Right lobe of liver (tissue), 6 donors: ENCODE data around the gene TARM1. TPM values are rescaled to one million over a fixed set of nuclear protein-coding genes. Genes with fewer than 3 reads are reported as not detected.

Source experiments
- ATAC-seq, 4 donors: fragments of 200-7000 bp; cut with Tn5 transposase; one replicate each; pipeline ENCODE4 v1.9.1; 2020; ENCODE audit warnings: mild to moderate bottlenecking in 4 of 4, moderate library complexity in 4 of 4
- DNase-seq, 3 donors: peaks; one replicate each; pipeline ENCODE4 v3.0.0-alpha.2; 2020
- H3K27ac ChIP-seq, 3 donors: fragments of 200-600 bp; one replicate each; pipeline ENCODE4 v1.8.0; 2022
- H3K27me3 ChIP-seq, 2 donors: fragments of 200-600 bp; one replicate each; pipeline ENCODE4 v1.8.0; 2022
- H3K36me3 ChIP-seq, 4 donors: fragments of 200-600 bp; sonication (generic) in 1 of 4; one replicate each; pipeline versions ENCODE4 v1.5.1 to v1.8.0; 2017 to 2022; ENCODE audit warnings: control low read depth in 1 of 4
- H3K4me1 ChIP-seq, 4 donors: fragments of 200-600 bp; sonication (generic) in 1 of 4; one replicate each; pipeline versions ENCODE4 v1.5.1 to v1.8.0; 2017 to 2022; ENCODE audit warnings: control low read depth in 1 of 4
- H3K4me3 ChIP-seq, 3 donors: fragments of 200-600 bp; one replicate each; pipeline ENCODE4 v1.8.0; 2022
- H3K9me3 ChIP-seq, 4 donors: fragments of 200-600 bp; sonication (generic) in 1 of 4; one replicate each; pipeline versions ENCODE4 v1.5.1 to v1.8.0; 2017 to 2022; ENCODE audit warnings: control low read depth in 1 of 4
- CTCF ChIP-seq, 4 donors: fragments of 200-600 bp in 3 of 4; fragments of 450-650 bp in 1 of 4; IDR thresholded peaks; one replicate each; pipeline versions ENCODE4 v1.5.1 to v1.8.0; 2016 to 2022; ENCODE audit warnings: antibody characterized with exemption in 4 of 4, mild to moderate bottlenecking in 2 of 4
- POLR2A ChIP-seq: fragments of 450-650 bp; IDR thresholded peaks from one replicate; pipeline ENCODE4 v1.6.1; 2017; ENCODE audit warnings: antibody characterized with exemption, mild to moderate bottlenecking
- WGBS: methylation state at CpG from one replicate; pipeline ENCODE4 v1.1.6; 2018; ENCODE audit warnings: low coverage, low lambda C conversion rate; ENCODE audit not compliant: insufficient coverage; ENCODE audit errors: missing lambda C conversion rate; 5-methylcytosine and 5-hydroxymethylcytosine counted together
- intact Hi-C, 2 donors: fragments of 100-400 bp; cut with DNase I; formaldehyde crosslinking; loops; one replicate each; pipeline versions ENCODE4 v1.11.2 to v1.14.1; 2022
- total RNA-seq, 6 experiments: library from RNA; depleted of rRNA in 2 of 6; stranded (reverse); fragments of >200 nt in 2 of 6; fragmentation: NEBNext Ultra II Directional in 3 of 6; extraction: Animal tissue kit (Norgen Biotek cat#: 25700) in 3 of 6; gene quantifications; one replicate each; pipeline versions ENCODE4 v1.1.0 to v1.2.4, GENCODE V29; 2016 to 2023
- donor health status: DM: no; HTN: yes; CAD: no.
- donor health status: DM: no; HTN: no; CAD: no.
- donor health status: DM: no; HTN: no; CAD: no.
- donor health status: DM: no; HTN: yes; CAD: no.
- donor health status: DM: no; HTN: yes; CAD: no.

Gene TARM1
- total RNA-seq, 6 experiments from 2014 or later: not detected

- Histone ChIP-seq H3K4me1 (no peaks in the 10 kb centered on the region), H3K4me3 (no peak overlapping the region), H3K36me3 (no peaks in the 10 kb centered on the region), H3K9me3 (no peaks in the 10 kb centered on the region), H3K27me3 (peaks cover 0 to 5% of the 10 kb centered on the region in 2 donors), H3K27ac (no peak overlapping the region)
- DNase-seq (no peak), ATAC-seq (no peak)
- intact Hi-C loops: loop anchor here (10.0 kb wide), 2 partner anchors 172 to 182 kb away; no protein-coding TSS in a partner anchor
- WGBS: 51% methylated on average over 7 of the region's 7 CpGs
- TF ChIP-seq CTCF (IDR thresholded peaks at IDR 0.05): no peak
- TF ChIP-seq POLR2A: no peak
These were observed 54.5 kb downstream of the TARM1 start for GRCh38 chr19:54026656-54027055.

- Histone ChIP-seq H3K4me1 (no peaks in the 10 kb centered on the region), H3K9me3 (no peaks in the 10 kb centered on the region), H3K27ac (no peak overlapping the region), H3K27me3 (peaks cover 0 to 5% of the 10 kb centered on the region in 2 donors), H3K4me3 (no peak overlapping the region), H3K36me3 (no peaks in the 10 kb centered on the region)
- 42% methylated on average over 3 of the region's 9 CpGs for WGBS
- ATAC-seq (no peak), DNase-seq (no peak)
- no peak for TF ChIP-seq POLR2A
- TF ChIP-seq CTCF (IDR thresholded peaks at IDR 0.05): no peak
- intact Hi-C loops: loop anchor here (10.0 kb wide), 2 partner anchors 170 to 180 kb away; no protein-coding TSS in a partner anchor
These were observed 56.5 kb downstream of the TARM1 start for GRCh38 chr19:54024660-54025059.

GRCh38 chr19:54023191-54023590 is 58.0 kb downstream of the TARM1 start:
- peaks cover 0 to 5% of the 10 kb centered on the region in 2 donors for H3K27me3 ChIP-seq
- no peak overlapping the region for H3K4me3 ChIP-seq
- H3K27ac ChIP-seq: no peak overlapping the region
- intact Hi-C loops: loop anchor here (10.0 kb wide), 2 partner anchors 168 to 178 kb away; no protein-coding TSS in a partner anchor
- TF ChIP-seq CTCF (IDR thresholded peaks at IDR 0.05) (no peak), POLR2A (no peak)
- ATAC-seq (no peak), DNase-seq (no peak)
- no peaks in the 10 kb centered on the region for H3K9me3 ChIP-seq
- 5% methylated on average over 2 of the region's 3 CpGs for WGBS
- H3K4me1 ChIP-seq: no peaks in the 10 kb centered on the region
- H3K36me3 ChIP-seq: no peaks in the 10 kb centered on the region

GRCh38 chr19:54021932-54022331 is 59.2 kb downstream of the TARM1 start:
- no peak for TF ChIP-seq CTCF (IDR thresholded peaks at IDR 0.05)
- no peak for TF ChIP-seq POLR2A
- intact Hi-C loops: loop anchor here (10.0 kb wide), 2 partner anchors 167 to 177 kb away; no protein-coding TSS in a partner anchor
- 76% methylated on average over 5 of the region's 13 CpGs for WGBS
- Histone ChIP-seq H3K27me3 (peaks cover 0 to 5% of the 10 kb centered on the region in 2 donors), H3K4me1 (no peaks in the 10 kb centered on the region), H3K27ac (no peak overlapping the region), H3K4me3 (no peak overlapping the region), H3K36me3 (no peaks in the 10 kb centered on the region), H3K9me3 (no peaks in the 10 kb centered on the region)
- no peak for ATAC-seq
- no peak for DNase-seq
